Measurements from ENCODE around the gene UBE2D2.

Gene UBE2D2

DNA sequence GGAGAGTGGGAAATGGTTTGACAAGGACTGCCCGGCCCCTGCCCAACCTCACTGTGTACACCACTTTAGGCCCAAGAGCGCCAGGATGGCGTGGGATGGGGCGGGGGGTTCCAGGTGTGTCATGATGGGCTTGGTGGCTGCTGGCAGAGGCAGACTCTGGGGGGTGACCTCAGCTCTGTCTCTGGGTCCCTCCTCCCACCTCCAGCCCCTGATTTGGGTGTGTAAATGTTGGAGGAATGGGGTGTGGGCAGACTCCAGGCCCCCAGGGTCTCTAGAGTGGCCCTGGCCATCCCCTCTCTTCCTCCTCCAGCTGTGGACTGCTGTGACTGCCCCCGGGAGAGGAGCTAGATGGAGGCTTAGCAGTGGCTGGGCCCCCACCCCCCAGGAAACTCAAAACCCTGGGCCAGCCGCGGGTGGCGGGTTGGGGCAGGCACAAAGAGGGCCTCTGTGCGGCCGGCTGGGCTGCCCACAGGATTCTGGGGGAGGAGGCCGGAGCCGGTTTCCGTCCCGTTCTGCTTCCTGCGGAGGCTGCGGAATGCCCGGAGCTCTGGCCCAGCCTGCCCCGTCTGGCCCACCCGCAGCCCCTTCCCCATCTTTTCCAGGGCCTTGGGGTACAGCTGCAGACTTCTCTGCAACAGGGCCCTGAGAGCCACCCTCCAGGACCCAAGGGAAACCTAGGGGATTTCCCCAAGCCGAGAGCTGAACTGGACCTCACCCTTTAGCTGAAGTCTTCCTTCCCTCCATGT lies 110.1 kb downstream of the UBE2D2 start:
- no peak for TF ChIP-seq ZFX (IDR thresholded peaks at IDR 0.05)
- TF ChIP-seq, protein P1, sequence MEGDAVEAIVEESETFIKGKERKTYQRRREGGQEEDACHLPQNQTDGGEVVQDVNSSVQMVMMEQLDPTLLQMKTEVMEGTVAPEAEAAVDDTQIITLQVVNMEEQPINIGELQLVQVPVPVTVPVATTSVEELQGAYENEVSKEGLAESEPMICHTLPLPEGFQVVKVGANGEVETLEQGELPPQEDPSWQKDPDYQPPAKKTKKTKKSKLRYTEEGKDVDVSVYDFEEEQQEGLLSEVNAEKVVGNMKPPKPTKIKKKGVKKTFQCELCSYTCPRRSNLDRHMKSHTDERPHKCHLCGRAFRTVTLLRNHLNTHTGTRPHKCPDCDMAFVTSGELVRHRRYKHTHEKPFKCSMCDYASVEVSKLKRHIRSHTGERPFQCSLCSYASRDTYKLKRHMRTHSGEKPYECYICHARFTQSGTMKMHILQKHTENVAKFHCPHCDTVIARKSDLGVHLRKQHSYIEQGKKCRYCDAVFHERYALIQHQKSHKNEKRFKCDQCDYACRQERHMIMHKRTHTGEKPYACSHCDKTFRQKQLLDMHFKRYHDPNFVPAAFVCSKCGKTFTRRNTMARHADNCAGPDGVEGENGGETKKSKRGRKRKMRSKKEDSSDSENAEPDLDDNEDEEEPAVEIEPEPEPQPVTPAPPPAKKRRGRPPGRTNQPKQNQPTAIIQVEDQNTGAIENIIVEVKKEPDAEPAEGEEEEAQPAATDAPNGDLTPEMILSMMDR (conservative IDR thresholded peaks at IDR 0.05) = no peak
- H3K27ac ChIP-seq = no peak overlapping the region

- H3K27ac ChIP-seq = no peak overlapping the region
- TF ChIP-seq, protein P1 (conservative IDR thresholded peaks at IDR 0.05) = no peak
Measured at GRCh38 chr5:139675213-139675612, 114.1 kb downstream of the UBE2D2 start.

DNA sequence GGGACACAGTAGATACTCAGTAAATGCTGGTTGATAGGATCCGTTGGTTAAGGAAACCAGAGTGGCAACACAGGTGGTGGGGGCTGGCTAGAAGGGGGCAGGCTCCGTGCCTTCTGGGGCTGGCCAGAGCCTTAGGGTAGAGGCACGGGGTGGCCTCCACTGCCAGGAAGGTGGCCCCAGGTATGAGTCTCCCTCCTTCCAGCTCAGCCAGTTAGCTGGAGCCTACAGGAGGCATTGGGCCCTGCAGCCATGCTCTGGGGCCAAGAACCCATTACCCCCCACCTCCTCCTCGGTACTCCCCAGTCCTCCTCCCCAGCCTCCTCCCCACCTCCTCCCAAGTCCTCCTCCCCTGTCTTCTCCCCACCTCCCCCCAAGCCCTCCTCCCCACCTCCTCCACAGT lies 114.7 kb downstream of the UBE2D2 start:
- TF ChIP-seq, protein P1 (conservative IDR thresholded peaks at IDR 0.05) = no peak
- no peak for TF ChIP-seq ZFX (IDR thresholded peaks at IDR 0.05)
- H3K27ac ChIP-seq = no peak overlapping the region

DNA sequence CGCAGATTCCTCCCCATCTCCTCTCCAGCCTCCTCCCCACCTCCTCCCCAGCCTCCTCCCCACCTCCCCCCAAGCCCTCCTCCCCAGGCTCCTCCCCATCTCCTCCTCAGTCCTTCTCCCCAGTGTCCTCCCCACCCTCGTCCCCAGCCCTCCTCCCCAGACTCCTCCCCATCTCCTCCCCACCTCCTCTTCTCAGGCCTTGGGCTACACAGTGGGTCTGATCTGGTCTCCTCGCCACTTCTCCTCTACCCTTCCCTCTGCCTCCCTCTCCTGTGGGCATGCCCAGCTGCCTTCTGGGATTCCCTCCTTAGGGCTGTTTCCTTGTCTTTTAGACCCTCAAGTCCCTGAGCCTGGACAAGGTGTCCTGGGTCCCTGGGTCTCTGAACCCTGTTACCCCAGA lies 115.3 kb downstream of the UBE2D2 start:
- H3K27ac ChIP-seq = no peak overlapping the region

DNA sequence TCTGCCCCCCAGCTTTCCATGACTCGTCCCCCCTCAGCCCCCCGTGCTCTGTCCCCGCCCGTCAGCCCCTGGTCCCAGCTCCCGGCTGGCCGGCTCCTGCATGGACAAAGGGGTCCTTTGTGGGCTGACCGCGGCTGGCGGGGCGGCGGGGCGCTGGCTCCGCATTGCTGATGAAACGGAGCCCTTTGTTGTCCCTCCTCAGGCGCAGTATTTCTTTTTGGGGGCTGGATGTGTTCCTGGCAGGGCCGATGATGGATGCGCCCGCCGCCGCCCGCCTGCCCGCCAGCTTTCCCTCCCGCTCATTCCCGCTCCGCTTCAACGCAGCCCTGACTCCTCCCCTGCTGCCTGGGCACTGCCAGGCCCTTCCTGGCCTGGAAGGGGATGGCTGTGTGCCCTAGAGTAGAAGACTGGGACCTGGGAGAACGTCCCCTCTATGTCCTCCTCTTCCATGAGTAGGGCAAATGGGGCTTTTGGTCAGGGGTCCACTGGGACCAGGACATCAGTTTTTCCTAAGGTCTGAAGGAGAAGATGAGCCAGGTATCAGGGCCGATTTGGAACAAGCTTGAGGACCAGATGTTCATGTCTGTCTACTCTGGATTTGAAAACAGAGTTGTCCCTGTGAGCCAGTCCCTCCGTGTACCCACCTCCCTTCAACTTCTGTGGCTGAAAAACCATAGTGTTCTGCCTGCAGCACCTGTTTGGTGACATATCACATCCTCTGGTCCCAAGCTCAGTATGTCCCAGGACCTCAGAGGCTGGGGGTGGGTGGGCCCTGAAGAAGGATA lies 116.0 kb downstream of the UBE2D2 start:
- H3K27ac ChIP-seq = no peak overlapping the region
- TF ChIP-seq, protein P1 (conservative IDR thresholded peaks at IDR 0.05) = no peak
- TF ChIP-seq ZFX (IDR thresholded peaks at IDR 0.05) = no peak

More for the DNA sequence above, 115.3 kb downstream of the UBE2D2 start:
- TF ChIP-seq ZFX (IDR thresholded peaks at IDR 0.05) = no peak
- TF ChIP-seq, protein P1 (conservative IDR thresholded peaks at IDR 0.05) = no peak

All from C4-2B (cell line).